HG03159 (cell line): ENCODE results near the gene LPAR2.

Experiments
- ATAC-seq: cut with Tn5 transposase; IDR thresholded peaks from one replicate; pipeline ENCODE4 v1.9.1; 2021; ENCODE audit warnings: mild to moderate bottlenecking, moderate library complexity; ENCODE audit not compliant: unreplicated experiment

The LPAR2 gene

GRCh38 chr19:19602136-19602712 lies 25.8 kb downstream of the LPAR2 start:
- no peak for ATAC-seq

DNA sequence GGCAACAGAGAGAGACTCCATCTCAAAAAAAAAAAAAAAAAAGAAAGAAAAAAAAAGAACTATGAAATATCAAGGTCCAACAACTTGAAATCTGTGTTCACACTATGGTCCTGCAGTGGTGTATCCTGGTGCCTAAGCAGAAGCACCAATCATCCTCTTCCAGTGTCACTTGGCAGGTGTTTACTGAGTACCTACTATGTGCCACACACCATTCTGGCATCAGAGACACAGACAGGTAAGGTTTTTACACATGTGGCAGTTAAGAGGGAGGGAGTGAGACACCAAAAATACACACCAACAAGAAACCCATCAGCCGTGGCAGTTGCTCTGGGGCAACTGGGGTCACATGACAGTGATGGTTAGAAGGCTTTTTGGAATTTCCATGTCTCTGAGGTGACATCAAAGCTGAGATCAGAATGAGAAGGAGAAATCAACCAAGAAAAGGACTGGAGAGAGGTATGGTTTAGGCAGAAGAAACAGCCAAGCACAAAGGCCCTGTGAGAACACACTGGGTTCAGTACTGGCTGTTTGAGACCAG lies 27.2 kb downstream of the LPAR2 start:
- ATAC-seq: no peak

GRCh38 chr19:19598728-19599451 lies 29.1 kb downstream of the LPAR2 start:
- ATAC-seq: peak; percentile 41

GRCh38 chr19:19597809-19598306 lies 30.2 kb downstream of the LPAR2 start:
- peak; percentile 65 for ATAC-seq

DNA sequence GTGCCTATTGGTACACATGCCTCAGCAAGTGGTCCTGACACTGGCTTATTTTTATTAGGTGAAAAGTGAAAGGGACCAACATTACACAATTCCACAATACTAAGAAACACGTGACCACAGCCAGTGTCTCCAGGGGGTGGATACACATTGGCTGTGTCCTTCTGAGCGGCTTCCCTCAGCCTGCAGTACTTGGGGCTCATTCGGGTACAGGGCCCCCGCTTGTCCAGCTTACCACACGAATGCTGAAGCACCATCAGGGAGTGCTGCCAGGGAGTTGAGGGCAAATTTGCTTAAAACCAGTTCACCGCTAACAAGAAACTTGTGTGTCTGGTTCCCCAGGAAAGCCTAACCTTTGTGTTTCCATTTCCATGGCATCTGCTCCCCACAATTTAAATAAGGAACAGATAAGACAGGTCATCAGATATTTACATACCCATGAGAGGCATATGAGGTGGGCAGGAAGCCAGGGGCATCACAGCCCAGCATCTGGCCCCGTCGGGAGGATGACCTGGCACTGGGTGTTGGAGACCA lies 32.8 kb downstream of the LPAR2 start:
- ATAC-seq: no peak

DNA sequence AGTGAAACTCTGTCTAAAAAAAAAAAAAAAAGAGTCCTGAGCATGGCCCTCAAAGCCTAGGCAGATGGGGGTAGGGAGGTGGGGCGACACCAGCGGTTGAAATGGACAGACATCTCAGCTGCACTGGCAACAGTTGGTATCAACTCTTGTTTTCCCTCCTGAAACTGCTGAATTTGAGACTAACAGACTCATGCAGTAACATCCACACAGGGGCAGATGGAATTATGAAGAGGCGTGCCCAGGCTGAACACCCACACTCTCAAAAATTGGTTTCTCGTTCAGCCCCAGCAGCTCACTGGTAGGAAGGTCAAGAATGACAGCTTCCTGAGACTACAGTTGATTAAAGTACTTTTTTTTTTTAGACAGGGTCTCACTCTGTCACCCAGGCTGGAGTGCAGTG lies 33.6 kb downstream of the LPAR2 start:
- ATAC-seq: no peak

- no peak for ATAC-seq
These were observed 35.3 kb downstream of the LPAR2 start for GRCh38 chr19:19592690-19593089.

DNA sequence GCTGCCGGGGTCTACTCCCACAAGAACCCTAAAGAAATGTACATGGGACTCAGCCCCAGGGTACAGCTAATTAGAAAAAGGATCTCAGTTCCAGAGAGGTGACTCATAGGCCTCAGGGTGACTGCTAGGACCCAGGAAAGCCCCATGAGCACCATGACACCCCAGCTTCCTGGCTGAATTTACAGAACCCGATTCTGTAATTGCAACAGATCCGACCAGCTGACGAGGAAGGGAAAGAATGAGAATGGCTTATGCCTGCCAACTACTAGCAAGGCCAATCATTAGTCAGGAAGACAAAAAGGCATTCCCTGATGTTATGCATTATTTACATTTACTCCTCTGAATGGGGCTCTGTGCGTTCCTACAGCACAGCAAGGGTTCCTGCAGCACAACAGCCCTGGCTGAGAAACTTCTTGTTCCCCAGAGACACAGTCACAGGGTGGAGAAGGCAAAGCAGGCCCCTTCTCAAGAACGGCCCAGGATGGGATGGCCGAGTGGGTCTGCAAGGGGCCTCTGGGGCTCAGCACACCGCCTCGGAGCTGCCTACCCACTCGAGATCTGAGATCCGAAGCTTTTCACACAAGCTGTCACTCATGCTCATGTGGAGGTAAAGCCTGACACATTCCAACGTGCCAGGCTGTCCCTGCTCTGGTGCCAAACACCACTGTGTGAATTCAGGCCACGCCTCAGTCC lies 36.7 kb downstream of the LPAR2 start:
- ATAC-seq: peak; percentile 53

DNA sequence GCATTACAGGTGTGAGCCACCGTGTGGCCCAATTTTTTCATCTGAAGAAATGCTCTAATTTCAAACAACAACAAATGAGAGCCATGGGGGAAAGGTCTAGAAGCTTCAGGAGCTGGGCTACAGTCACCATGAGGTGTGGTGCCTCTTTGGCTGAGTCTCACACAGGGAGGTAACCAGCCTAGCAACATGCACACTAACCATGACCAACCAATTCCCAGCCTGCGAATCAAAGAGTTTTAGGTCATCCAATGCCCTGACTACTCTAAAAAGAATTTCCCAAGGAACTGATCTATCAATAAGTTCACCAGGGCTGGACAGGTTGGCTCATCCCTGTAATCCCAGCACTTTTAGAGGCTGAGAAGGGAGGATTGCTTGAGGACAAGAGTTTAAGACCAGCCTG lies 39.5 kb downstream of the LPAR2 start:
- no peak for ATAC-seq

GRCh38 chr19:19587771-19588170 lies 40.2 kb downstream of the LPAR2 start:
- no peak for ATAC-seq

GRCh38 chr19:19584356-19584755 lies 43.7 kb downstream of the LPAR2 start:
- no peak for ATAC-seq

DNA sequence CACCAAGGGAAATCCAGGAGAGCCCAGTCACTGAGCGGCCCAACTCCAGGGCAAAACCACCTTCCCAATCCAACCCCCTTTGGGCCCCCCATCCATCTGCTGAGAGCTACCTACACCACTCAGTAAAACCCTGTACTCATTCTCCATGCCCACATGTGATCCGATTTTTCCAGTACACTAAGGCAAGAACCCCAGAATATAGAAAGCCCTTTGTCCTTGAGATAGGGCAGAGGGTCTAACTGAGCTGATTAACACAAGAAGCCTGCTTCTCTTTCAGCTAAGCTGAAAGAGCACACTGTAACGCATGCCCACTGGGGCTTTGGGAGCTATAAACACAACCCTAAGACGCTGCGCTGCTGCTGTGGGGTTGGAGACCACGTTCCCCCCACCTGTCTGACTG lies 45.5 kb downstream of the LPAR2 start:
- ATAC-seq: no peak

DNA sequence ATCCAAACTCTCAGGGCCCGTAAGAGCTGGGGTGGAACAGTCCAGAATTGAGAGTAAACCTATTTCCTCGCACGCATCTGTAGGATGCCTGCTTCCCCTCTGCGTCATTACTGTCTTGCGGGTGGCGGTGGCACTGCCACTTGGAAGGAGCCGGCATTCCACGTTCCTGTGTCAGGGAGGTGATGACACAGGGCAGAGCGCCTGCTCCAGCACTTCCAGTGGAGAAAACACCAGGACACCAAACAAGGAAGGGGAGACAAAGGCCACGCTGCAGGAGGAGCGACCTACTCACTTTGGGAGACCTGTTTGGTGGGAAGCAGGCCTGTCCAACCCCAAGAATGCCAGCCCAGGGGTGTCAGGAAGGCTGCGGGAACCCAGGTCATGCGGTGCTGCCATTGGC lies 46.6 kb downstream of the LPAR2 start:
- no peak for ATAC-seq

DNA sequence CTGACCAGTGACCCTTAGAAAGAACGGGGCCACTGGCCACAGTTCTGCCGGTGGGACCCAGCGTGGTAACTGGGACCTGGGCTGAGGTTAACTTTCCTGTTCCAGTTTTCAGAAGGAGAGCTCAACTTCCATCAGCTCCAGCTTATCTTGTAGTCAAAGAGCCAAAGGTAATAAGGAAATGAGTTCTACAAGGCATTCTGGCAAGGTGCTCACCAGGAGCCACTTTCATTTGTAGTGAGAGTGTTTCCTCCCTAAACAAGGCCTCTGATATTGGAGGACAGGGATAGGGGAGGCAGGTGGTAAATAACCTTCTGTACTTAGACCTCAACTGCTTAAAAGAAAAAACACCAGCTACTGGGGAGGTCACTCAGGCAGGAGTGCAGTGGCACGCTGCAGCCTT lies 47.6 kb downstream of the LPAR2 start:
- no peak for ATAC-seq

DNA sequence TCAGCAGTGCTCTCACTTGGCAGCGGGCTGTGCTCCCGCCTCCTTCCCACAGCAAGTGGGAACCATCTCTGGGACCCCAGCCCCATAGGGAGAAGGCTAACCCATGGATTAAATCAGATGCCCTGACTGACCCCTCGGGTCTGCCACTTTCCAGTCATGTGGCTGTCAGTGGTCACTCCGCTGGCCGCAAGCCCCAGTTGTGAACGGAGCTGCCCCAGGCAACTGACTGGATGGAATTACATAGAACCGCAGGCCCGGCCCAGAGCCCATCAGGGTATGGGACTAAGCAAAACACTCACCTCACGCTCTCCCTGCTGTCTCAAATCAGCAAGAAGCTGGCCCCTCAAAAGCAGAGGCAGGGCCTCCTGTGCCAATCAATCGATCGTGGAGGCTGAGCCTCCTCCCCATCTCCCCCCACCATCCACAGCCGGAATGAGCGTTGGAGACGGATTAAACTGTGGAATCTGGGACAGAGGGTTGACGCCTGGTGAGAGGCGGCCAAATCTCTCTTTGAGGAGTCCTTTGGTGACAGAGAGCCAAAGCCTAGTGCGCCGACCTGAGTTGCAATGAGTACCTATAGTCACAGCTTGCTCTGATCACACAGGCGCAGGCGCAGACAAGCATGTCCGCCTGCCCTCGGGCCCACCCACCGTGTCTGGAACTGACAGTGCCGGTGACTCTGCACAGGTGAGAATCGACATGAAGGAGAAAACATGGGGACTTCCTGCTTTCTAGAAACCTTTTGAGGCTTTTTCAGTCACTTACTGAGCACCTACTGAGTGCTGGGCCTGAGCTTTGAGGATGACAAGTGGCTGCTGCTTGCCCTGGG lies 48.3 kb downstream of the LPAR2 start:
- ATAC-seq: no peak

DNA sequence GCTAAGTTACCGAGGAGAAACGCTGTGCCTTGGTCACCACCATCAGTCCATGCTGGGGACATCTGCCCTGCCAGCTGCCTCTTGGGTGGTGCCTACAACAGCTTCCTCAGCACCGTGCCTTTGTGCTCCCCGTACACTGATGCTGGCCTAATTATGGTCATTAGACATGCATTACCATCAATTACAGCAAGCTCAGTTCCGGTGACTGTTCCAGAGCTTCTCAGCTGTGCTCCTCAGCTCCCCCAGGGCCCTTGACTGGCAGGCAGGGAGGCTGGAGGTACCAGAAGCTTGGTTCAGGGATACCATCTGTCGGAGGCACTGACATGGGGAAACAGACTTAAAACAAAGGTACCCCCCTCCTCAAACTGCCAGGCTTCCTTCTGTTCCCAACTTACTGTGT lies 49.8 kb downstream of the LPAR2 start:
- ATAC-seq: no peak

DNA sequence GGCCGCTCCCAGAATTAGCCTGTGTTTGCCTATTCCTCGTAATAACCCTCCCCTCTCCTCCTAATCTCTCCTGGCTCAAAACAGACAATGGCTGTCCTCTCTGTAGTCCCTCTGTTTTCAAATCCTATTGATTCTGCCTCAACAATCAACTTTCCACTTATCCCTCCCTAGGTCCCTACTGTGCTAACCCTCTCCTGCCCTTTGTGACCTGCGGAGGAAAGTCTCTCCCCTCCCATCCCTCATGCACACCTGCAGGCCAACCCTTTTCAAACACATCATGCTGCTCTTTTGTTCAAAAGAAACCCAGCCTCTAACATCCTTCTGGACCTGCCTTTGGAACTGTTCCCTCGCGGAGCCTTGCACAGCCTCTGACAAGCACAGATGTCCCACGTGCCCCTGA lies 52.6 kb downstream of the LPAR2 start:
- ATAC-seq: no peak
